ENCODE measurements around the gene TEX38. TPM values are rescaled to one million over a fixed set of nuclear protein-coding genes. Genes with fewer than 3 reads are reported as not detected.

Gene TEX38
- total RNA-seq, 1 donor from 2014 or later: not detected

DNA sequence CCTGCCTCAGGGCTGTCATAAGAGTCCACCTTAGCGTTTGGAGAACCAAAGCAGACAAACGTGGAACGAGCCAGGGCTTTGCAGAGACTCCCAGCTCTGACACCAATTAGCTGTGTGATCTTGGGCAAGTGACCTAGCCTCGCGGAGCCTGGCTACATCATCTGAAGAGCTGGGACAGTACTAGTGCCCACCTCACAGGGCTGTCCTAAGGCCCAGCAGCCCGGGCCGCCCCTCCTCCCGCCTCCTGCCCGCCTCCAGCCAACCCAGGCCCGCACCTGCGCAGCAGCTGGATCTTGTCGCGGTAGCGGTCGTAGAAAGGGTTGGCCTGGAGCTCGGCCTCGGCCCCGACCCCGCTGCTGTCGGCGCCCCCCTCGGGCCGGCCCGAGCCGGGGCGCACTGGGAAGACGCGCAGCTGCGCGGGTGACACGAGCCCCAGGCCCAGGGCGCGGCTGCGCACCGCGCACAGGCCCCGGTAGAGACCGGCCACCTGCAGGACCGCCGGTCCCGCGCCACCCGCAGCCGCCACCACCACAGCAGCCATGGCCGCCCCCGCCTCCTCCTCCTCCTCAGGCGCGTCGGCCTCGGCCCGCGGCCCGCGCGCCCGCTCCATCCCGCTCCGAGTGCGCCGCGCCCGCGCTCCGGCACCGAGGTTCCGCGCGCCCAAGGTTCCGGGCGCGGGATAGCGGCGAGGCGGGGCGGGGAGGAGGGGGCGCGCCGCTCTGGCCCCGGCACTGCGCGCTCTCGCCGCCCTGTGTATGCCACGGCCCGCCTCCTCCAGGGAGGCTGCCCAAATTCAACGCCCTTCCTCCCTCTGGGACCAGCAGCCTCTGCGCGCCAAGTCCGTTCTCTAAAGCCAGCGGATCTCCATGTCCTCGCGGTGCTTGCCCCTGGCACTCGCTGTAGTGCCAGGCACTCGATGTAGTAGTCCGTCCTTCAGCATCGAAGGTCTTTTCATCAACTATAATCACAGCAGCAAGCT, 3.6 kb upstream of the TEX38 start, which contains the start of gene ATPAF1:
Gene ATPAF1, minus strand, starts transcription at position 583 of the 979 bp plus-strand sequence. Its CDS starts 42 bp downstream, at position 541.
- Mint-ChIP-seq H3K36me3 (peaks cover 5% of the 10 kb centered on the region), H3K27ac (peak within 1 kb of the TSS; percentile 15), H3K9me3 (no peaks in the 10 kb centered on the region), H3K4me1 (ENCODE audit: unreplicated experiment) (peaks cover 13% of the 10 kb centered on the region), H3K4me3 (peak within 1 kb of the TSS; percentile 73), H3K27me3 (no peaks in the 10 kb centered on the region)
- TF ChIP-seq, protein P1, sequence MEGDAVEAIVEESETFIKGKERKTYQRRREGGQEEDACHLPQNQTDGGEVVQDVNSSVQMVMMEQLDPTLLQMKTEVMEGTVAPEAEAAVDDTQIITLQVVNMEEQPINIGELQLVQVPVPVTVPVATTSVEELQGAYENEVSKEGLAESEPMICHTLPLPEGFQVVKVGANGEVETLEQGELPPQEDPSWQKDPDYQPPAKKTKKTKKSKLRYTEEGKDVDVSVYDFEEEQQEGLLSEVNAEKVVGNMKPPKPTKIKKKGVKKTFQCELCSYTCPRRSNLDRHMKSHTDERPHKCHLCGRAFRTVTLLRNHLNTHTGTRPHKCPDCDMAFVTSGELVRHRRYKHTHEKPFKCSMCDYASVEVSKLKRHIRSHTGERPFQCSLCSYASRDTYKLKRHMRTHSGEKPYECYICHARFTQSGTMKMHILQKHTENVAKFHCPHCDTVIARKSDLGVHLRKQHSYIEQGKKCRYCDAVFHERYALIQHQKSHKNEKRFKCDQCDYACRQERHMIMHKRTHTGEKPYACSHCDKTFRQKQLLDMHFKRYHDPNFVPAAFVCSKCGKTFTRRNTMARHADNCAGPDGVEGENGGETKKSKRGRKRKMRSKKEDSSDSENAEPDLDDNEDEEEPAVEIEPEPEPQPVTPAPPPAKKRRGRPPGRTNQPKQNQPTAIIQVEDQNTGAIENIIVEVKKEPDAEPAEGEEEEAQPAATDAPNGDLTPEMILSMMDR (conservative IDR thresholded peaks at IDR 0.05): no peak
- peak; percentile 77 for DNase-seq (ENCODE audit: extremely low spot score, unreplicated experiment)

DNA sequence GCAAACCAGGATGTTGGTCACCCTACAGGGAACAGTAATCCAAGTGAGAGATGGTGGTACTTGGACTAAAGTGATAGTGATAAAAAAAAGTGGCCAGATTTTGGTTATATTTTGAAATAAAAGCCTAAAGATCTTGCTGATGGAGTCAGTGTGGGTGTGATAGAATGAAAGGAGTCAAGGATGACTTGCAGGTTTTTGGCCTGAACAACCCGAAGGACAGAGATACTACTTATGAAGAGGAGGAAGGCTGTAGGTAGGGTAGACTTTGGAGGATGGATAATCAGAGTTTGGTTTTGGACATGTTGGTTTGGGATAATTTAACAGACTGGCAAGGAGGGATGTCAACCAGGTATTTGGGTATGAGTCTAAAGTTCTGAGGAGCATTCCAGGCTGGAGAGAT, 1.5 kb upstream of the TEX38 start:
- DNase-seq (ENCODE audit: extremely low spot score, unreplicated experiment): no peak
- TF ChIP-seq, protein P1 (conservative IDR thresholded peaks at IDR 0.05): no peak
- Mint-ChIP-seq H3K27ac (no peak overlapping the region), H3K4me3 (no peak overlapping the region), H3K9me3 (no peaks in the 10 kb centered on the region), H3K27me3 (no peaks in the 10 kb centered on the region), H3K4me1 (ENCODE audit: unreplicated experiment) (peaks cover 13% of the 10 kb centered on the region), H3K36me3 (no peaks in the 10 kb centered on the region)

DNA sequence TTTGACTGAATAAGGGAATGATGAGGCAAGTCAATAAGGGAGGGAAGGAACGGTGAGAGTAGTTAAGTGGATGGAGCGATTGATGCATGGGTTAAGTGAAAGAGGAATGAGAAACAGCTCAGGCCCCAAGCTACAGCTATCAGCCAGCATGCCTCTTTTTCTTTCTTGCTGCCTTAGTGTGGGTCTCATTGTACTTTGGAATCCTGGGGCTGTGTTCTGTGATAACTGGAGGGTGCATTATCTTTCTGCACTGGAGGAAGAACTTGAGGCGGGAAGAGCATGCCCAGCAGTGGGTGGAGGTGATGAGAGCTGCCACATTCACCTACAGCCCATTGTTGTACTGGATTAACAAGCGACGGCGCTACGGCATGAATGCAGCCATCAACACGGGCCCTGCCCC, 1.0 kb downstream of the TEX38 start:
- Mint-ChIP-seq H3K27me3 (no peaks in the 10 kb centered on the region), H3K9me3 (no peaks in the 10 kb centered on the region), H3K36me3 (peaks cover 9% of the 10 kb centered on the region), H3K4me1 (ENCODE audit: unreplicated experiment) (no peaks in the 10 kb centered on the region), H3K4me3 (no peak overlapping the region), H3K27ac (no peak overlapping the region)
- no peak for DNase-seq (ENCODE audit: extremely low spot score, unreplicated experiment)
- TF ChIP-seq, protein P1 (conservative IDR thresholded peaks at IDR 0.05): no peak

DNA sequence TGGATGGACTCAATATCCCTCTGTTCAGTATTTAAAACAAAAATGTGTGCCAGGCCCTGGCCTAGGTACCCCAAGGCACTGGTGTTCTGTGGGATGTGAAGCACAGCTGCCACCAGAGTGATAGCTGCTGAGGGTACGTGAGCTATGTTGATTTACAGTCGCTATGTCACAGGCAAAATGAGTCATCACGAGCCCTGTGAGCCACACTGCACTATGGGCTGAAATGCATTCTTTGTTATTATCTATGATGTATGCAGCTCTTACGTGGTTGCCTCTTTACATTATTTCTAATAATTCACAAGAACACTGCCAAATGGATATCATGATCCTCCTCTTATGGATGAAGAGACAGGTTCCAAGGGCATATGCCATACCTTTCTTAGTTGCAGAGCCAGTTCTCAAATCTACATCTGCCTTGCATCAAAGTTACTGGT, 2.1 kb downstream of the TEX38 start:
- DNase-seq (ENCODE audit: extremely low spot score, unreplicated experiment): no peak
- Mint-ChIP-seq H3K9me3 (no peaks in the 10 kb centered on the region), H3K4me3 (no peak overlapping the region), H3K4me1 (ENCODE audit: unreplicated experiment) (no peaks in the 10 kb centered on the region), H3K27ac (no peak overlapping the region), H3K36me3 (peaks cover 14% of the 10 kb centered on the region), H3K27me3 (no peaks in the 10 kb centered on the region)
- TF ChIP-seq, protein P1 (conservative IDR thresholded peaks at IDR 0.05): no peak

DNA sequence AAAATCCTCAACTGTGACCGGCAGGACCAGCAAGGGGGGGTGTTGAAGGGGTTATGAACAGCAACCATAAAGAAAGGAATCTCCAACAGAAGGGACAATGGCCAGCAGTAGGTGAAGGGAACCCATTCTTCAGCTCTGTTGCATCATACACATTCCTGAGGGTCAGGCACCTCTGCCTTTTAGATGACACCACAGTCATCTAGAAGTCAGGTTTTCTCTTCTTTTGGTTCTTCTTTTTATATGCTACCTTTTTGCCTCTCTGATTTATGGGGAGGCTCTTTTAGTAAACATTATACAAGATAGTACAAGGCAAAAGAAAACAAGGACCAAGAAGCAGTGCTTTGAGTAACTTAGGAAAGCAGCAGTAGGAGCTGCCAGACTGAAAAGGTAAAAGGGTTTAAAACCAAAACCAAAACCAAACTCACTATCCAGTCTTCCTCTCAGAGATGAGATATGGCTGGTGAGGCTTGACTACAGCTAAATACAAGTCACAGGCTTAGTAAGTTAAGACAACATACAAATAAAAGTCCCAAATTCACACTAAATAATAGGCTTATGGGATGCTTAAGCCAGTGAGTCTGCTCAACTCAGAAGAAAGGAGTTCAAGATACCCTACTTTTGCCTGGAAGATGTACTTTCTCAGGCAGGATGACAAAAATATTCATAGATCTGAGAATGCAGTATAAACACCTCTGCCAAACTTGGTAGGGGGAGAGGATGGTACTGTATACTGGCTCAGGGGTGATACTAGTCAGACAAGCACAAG, 4.1 kb downstream of the TEX38 start:
- Mint-ChIP-seq H3K27ac (no peak overlapping the region), H3K27me3 (no peaks in the 10 kb centered on the region), H3K9me3 (no peaks in the 10 kb centered on the region), H3K4me3 (no peak overlapping the region), H3K36me3 (peaks cover 25% of the 10 kb centered on the region), H3K4me1 (ENCODE audit: unreplicated experiment) (no peaks in the 10 kb centered on the region)
- no peak for DNase-seq (ENCODE audit: extremely low spot score, unreplicated experiment)
- TF ChIP-seq, protein P1 (conservative IDR thresholded peaks at IDR 0.05): no peak
